GM19467 (cell line): ENCODE data around the gene ARHGAP15.
"Not testable (repeated sequence)": the region's sequence is repeated elsewhere in the genome, so short reads cannot be mapped to it uniquely, and the experiment has no call there.

Source experiments
- ATAC-seq: cut with Tn5 transposase; IDR thresholded peaks from one replicate; pipeline ENCODE4 v1.9.1; 2021; ENCODE audit warnings: mild to moderate bottlenecking, moderate library complexity; ENCODE audit not compliant: unreplicated experiment

ARHGAP15 gene

DNA sequence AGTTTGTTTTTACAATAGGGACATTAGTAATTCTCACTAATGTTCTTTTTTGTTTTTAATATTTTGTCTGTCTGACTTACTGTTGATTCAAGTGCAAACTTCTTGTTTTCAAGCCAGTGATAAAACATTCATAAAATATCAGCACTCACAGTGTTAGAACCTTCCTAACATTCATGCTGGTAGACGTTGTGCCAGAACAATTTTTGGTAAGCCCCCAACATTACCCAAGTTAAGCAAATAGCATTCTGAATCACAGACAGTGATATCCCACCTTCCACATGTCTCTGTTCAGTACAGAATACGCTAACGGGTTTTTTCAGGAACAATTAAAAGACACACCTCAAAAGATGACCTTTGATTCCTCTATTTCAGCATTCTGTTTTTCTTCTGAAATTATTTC lies 390.3 kb downstream of the ARHGAP15 start:
- no peak for ATAC-seq

DNA sequence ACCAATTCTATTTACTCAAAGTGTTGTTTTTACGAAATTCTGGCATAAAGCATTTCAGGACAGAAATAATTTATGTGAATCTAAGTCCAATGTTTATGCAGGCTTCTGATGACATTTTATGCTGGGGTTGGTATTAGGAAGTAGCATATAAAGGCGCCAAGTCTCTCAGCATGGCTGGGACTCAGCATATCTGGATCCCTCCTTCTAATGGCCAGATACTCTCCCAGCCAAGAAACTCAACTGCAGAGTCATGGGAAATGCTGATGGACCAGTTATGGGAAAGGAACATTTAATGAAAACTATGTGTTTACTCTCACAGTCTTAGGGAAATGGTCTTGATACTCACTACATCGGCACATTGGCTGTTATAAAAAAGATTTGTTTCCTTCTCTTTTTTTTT lies 392.2 kb downstream of the ARHGAP15 start:
- ATAC-seq: no peak

DNA sequence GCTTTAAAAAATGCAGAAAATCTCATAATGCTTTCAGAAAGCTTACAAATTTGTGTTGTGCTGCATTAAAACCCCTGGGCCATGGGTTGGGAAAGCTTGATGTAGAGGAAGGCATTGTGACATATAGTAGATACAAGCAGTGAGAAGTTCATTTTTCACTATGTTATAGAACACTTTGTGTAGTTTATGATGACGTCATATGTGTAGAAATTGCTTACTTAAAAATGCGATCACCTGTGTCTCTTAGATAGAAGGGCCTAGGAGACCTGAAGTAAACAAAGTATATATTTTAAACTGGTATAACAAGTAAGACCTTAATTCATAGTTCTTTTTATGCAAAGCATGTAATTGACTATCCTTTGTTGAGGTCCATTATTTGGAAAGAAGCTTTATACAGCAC lies 393.5 kb downstream of the ARHGAP15 start:
- no peak for ATAC-seq

DNA sequence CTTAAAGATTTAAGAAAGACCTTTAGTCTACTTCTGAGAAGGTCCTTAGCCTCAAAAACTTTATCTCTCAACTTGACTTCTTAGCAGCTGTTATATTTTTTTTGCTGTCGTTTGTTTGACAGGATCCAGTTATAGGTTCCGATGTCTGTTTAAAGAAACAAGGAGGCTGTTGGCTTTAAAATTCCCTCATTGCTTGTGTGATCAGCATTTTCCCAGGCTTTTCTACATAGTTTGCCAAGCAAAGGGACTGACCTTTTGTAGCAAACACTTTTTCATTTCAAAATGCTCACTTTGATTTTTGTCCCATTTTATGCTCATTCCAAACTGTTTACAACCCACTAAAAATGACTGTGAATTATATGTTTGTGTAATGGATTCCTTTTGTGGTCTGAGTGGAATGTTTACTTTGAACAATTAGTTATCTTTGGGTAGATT lies 394.9 kb downstream of the ARHGAP15 start:
- ATAC-seq: no peak

DNA sequence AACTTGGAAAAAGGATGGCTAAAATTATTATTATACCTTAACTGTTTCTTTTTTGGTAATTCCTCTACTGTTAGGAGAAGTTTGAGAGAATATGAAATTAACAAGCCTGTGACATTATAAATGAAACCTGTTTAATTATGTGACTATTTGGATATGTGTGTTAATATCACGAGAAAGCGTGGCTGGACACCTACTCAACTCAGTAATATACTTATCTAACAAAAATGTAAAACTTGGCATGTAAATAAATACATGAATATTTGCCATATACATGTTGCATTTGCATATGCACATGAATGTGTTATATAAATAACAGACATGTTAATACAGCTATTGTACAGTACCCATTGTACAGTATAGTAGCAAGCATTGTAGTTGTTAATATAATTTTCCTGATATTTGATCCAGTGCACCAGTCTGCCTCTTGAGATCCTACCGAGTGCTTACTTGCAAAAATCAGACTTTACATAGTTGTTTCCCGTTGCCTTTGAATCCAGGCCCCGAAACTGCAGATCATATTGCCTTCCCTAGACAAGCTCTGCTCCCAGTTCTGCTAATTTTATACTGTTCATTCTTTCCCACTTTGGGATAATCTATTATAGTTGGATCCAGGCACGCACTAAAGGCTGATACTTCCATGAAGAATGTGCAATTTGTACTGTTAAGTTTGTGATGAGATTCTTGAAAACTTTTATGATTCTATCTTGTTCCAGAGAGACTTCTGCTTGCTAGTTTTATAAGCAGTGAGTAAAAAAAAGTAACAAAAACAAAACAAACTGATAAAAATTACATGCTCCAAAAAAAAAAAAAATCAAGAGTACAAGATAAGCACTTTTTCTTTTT lies 395.6 kb downstream of the ARHGAP15 start:
- no peak for ATAC-seq

DNA sequence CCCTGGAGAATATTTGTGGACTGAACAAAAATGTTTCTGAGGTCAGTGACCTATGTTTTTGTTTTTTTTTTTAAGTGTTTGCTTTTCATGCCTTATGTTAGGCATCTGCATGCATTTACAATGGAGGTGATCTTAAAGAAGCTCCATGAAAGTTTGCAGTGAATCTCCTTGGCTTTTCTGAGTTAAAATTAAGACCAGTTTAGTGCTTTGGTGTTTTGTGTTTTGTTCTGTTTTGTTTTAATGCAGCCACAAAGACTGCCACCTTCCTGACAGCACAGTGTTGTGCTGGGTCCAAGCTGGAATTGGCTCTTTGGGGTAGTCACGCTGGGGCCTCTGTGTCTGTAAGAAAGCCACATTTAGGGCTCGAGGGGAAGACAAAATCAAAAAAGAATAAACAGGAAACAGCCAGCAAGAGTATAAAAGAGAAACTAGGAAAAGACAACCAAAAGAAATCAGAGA lies 396.2 kb downstream of the ARHGAP15 start:
- ATAC-seq: no peak

DNA sequence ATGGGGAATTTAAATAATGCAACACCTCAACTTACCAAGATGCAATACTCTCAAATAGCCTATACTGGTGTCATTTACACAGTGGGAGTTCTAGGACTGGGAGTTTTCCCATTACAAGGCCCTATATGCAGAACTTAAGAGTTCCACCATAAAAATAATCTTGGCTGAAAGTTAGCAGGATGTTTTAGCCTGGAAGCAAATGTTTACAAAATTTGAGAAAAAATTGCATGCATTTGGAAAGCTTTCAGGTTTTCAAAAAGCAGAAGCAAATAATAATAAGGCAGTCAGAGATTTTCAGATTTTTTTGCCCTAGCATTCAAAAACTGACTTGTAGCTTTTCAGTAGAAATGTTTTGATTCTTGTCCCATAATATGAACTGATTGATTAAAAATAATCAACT lies 397.3 kb downstream of the ARHGAP15 start:
- no peak for ATAC-seq

DNA sequence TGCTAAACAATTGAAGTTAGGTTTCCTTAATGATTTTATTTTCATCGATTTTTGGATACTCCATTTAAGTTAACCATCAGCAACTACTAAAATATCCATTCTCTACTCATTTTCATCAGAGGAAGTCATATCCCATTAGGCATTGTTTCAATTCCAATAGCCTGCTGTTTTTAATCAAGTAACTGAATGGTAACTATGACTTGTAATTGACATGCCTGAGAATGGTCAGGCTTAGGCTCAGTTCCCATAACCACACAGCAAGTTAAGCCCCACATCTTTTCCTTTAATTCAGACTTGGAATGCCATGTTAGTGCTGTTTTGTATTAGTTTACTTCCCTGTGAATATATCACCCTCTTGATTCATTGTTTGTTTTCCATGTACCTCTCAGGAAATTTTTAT lies 398.8 kb downstream of the ARHGAP15 start:
- ATAC-seq: no peak

DNA sequence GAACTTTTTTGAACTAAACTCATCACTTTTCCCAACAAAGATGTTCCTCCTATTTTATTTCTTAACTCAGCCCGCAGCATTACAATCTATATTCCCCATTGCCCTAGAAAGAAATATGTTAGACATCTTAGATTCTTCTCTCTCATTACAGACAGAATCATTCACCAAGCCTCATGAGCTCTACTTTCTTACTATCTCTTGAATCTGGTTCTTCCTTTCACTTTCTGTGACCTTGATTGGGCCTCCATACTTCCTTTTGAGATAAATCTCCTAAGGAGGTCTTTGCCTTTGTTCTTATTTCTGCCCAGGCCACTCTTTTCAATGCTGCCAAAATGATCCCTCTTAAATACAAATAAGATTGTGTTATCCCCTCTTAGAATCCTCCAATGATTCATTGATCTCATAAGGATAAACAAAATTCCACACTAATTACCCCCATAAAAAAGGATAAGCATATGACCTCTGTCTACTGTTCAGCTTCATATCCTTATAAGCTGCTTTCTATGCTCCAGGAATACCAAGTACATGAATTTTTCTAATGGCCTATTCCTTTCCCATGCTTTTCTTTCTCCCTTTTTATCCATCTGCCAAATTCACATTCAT lies 400.0 kb downstream of the ARHGAP15 start:
- no peak for ATAC-seq

DNA sequence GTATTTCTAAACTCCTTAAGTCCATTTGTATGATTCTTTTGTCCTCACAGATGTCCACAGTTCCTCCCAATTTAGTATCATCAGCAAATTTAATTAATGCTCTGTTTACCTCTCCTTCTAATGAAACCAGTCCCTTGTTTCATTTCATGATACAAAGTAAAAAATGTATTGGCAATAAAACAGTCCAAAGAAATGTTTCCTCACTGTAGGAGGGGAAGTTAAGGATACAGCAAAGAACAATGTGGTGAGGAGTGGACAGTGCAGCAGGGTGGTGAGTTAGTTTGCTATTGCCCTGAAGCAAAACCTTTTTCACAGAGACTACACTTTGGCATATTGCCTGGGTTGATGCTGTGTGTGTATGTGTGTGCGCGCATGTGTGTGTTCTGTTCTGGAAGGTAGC lies 401.5 kb downstream of the ARHGAP15 start:
- no peak for ATAC-seq

DNA sequence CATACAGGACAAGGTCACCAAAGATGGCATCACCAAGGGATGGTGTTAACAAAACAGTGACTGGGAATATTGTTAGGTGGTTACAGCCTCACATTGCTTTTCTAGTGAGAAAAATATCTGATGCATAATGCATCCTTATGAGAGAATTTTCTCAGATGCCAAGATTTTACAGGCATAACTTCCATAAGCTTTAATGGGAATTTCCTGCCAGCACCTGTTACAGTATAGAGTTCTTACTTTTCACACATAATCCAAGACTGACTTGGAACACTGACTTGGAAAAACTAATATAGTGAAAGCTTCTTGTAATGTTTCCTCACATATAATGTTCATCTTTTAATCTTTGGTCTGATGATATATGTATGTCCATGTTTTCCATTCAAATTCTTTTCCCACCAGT lies 402.8 kb downstream of the ARHGAP15 start:
- ATAC-seq: no peak

DNA sequence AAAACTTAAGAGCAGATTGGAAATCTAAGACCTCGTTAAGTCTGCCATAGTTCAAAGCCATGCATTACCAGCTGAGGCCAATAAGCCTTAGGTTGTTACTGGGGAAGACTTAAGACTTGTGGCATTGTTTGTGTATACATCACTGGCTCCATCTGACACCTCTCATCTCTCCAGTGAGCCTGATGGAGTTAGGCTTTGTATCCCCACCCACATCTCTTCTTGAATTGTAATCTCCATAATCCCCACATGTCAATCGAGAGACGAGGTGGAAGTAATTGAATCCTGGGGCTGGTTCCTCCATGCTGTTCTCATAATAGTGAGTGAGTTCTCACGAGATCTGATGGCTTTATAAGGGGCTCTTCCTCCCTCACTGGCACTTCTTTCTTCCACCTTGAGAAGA lies 404.6 kb downstream of the ARHGAP15 start:
- ATAC-seq: no peak

DNA sequence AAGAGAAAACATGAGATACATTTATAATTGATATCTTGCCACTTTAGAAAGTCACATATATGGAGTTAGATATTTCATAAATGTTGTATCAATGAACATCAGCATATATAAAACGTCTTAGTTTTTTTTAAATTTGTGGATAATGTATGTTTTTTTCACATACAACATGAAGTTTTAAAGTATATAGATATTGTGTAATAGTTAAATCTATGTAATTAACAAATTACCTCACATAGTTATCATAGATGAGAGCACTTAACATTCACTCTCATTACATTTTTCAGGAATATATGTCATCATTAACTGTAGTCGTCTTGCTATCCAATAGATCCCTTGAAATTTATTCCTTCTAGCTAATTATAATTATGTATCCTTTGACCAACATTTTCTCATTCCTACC lies 406.6 kb downstream of the ARHGAP15 start:
- no peak for ATAC-seq

DNA sequence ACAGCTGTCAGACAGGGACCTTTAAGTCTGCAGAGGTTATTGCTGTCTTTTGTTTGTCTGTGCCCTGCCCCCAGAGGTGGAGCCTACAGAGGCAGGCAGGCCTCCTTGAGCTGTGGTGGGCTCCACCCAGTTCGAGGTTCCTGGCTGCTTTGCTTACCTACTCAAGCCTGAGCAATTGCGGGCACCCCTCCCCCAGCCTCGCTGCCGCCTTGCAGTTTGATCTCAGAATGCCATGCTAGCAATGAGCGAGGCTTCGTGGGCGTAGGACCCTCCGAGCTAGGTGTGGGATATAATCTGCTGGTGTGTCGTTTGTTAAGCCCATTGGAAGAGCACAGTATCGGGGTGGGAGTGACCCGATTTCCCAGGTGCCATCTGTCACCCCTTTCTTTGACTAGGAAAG lies 412.7 kb downstream of the ARHGAP15 start:
- ATAC-seq: not testable (repeated sequence)

DNA sequence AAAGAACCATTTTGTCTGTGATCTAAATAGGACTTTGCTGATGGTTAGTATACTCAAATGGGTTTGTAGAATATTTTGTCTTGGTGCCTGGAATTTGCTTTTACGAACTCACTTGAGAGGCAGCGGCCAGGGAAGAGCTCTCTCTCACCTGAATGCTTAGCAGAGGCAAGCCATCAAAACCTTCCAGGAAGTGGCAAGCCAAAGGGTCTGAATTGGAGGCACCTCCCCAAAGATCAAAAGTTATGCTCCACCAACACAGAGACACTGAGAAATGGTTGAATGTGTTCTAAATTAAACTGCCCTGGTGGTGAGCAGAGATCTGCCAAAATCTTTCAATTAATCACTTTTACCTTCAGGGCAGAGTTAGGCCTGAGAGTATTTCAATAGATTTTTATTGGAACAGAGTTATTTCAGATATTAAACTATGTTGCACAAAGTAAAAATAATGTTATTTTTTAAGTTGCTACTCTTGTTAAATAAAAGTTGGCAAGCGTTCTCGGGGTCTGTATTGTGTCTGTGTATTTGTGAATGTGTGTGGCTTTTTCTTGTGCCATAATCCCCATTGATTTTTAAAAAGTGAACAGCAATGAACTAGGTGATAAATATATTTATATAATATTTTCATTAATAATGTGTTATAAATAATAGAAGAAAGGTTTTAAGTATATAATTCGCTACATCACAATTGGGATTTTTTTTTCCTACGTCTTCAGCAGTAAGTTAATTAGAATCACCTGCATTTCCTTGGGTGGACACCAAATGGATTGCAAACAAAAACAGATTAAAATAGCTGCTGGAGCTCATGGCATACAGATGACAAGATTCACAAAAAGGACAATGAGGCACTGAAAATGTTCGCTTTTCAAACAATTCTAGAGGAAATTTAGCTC lies 416.1 kb downstream of the ARHGAP15 start:
- no peak for ATAC-seq

DNA sequence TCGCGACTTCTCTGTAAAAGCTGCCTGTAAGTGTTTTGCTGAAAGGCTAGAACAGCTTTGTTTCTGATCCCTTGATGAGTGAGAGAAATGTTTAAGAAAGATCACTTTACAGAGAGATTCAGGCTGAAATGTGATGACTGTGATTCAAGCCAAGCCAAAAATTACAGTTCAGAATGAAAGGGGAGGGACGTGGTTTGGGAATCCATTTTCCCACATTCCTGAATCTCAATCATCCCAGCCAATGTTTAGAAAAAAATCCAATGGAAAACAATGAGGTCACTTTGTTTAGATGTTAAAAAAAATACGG lies 416.7 kb downstream of the ARHGAP15 start:
- ATAC-seq: no peak

DNA sequence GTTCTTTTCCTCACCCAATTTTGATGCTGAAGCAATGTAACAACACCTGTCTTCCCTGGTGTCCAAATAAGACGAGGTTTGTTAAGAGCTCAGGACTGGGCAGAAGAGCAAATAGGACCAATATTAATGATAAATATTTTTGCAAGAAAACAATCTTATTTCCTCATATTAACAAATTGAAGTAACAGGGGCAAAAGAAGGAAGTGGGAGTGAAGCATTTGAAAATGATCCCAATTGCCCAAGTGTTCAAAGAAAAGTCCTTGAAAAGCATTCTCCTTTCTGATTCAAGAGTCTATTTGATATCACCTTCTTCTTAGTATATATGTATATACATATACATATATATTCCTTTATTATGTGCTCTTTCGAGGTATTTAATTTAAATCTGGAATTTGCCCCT lies 418.8 kb downstream of the ARHGAP15 start:
- no peak for ATAC-seq

DNA sequence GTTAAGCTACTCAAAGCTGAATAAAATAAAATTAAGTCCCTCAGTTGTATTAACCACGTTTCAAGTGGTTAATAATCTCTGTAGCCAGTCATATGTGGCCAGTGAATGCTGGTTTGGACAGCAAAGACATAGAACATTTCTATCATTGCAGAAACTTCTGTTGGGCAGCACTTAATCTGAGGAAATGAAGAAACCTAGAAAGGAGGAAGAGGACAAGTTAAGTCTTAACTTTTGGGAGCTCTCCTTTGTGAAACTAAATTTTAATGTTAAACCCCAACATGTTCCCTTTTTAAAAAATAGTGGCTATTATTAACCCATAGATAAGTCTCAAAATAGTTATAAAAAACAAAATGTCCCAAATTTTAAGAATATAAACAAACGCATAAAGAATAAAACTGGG lies 421.3 kb downstream of the ARHGAP15 start:
- no peak for ATAC-seq

DNA sequence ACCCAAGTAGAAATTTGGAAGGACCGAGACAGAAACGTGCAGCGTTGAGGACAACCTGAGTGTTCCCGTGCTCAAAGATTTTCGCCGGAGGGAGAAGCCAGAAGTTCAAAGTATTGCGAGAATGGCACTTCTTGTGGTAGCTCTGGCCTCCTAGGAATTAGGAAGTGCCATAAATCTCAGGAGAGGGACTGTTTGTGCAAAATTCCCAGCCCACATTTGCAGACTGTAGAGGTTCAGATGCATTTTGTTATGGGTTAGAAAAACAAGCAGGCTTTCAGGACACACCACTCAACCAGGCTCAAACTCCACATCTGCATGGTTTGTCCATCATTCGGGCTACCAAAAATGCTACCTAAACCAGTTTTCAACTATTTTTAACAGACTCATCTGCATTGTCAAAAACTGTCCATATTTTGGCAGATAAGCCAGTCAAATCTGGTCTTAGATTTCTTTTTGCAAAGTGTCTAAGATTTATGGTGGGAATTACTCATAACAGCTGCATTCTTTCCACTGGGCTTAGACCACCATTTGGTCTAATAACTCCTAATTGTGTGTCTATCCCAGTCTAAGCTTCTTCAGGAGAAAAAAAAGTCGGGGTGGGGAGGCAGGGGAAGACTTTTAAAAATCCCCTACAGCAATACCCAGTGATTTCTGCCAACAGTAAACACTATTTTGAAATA lies 422.9 kb downstream of the ARHGAP15 start:
- no peak for ATAC-seq

DNA sequence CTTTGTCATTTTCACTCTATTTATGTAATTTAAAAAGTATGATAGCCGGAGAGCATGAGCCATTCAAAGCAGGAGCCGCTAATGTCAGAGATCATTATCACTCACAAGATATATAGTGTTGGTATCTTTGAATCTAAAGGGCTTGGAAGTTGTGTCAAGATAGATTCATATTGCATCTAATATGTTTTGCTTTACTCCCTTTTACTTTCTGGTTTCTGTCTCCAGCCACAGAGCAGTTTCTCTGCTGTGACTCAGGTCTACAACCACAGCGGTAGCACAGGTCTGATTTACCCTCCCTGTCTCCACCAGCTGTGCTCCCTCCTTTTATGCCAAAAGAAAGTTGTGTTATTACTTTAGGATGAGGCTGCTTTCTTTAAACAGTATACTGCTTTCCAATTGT lies 424.0 kb downstream of the ARHGAP15 start:
- ATAC-seq: no peak

DNA sequence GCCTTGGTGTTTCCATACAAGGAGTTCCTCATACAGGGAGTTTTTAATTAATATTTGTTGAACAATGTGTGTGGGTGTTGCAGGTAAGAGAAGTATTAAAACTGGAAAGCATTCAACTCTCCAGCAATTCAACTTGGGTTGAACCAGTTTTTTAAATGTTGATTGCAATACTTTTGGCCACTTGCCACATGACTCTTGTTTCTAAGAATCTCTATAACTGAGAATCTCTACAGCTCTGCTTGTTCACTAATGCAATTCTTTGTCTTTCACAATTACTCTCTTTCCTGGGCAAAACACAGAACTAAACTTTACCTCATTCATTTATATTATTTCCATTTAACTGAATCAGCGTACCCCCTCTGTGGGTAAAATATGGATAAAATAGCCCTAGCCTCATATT lies 429.4 kb downstream of the ARHGAP15 start:
- ATAC-seq: no peak
